HG02852 (cell line): ENCODE results near the gene COX10.
"Not testable (repeated sequence)": the region's sequence is repeated elsewhere in the genome, so short reads cannot be mapped to it uniquely, and the experiment has no call there.

Experiments
- ATAC-seq: cut with Tn5 transposase; IDR thresholded peaks from one replicate; pipeline ENCODE4 v1.9.1; 2021; ENCODE audit warnings: mild to moderate bottlenecking, moderate library complexity; ENCODE audit not compliant: unreplicated experiment

Gene COX10

GRCh38 chr17:14201988-14202380 is 132.7 kb downstream of the COX10 start:
- no peak for ATAC-seq

GRCh38 chr17:14202388-14203166 is 133.3 kb downstream of the COX10 start:
- no peak for ATAC-seq

- ATAC-seq = no peak
Observed at GRCh38 chr17:14203388-14203787, 134.1 kb downstream of the COX10 start.

GRCh38 chr17:14204084-14204483 is 134.8 kb downstream of the COX10 start:
- no peak for ATAC-seq

- ATAC-seq = no peak
Observed at GRCh38 chr17:14204546-14204945, 135.2 kb downstream of the COX10 start.

- ATAC-seq = no peak
Observed at GRCh38 chr17:14205380-14205779, 136.1 kb downstream of the COX10 start.

GRCh38 chr17:14205992-14206461 is 136.7 kb downstream of the COX10 start:
- ATAC-seq = no peak

GRCh38 chr17:14206891-14207290 is 137.6 kb downstream of the COX10 start:
- no peak for ATAC-seq

- no peak for ATAC-seq
Observed at GRCh38 chr17:14207791-14208190, 138.5 kb downstream of the COX10 start.

- no peak for ATAC-seq
Observed at GRCh38 chr17:14209215-14209614, 139.9 kb downstream of the COX10 start.

GRCh38 chr17:14211246-14211645 is 141.9 kb downstream of the COX10 start:
- ATAC-seq = no peak

GRCh38 chr17:14211801-14212200 is 142.5 kb downstream of the COX10 start:
- ATAC-seq = no peak

GRCh38 chr17:14212401-14212800 is 143.1 kb downstream of the COX10 start:
- no peak for ATAC-seq

GRCh38 chr17:14214271-14214670 is 145.0 kb downstream of the COX10 start:
- ATAC-seq = no peak

GRCh38 chr17:14222611-14223010 is 153.3 kb downstream of the COX10 start:
- no peak for ATAC-seq

GRCh38 chr17:14225254-14225980 is 156.1 kb downstream of the COX10 start:
- no peak for ATAC-seq

GRCh38 chr17:14227052-14227451 is 157.7 kb downstream of the COX10 start:
- ATAC-seq = no peak

- ATAC-seq = no peak
Observed at GRCh38 chr17:14228903-14229302, 159.6 kb downstream of the COX10 start.

- ATAC-seq = not testable (repeated sequence)
Observed at GRCh38 chr17:14231187-14231586, 161.9 kb downstream of the COX10 start.

GRCh38 chr17:14235047-14235446 is 165.7 kb downstream of the COX10 start:
- ATAC-seq = not testable (repeated sequence)

- not testable (repeated sequence) for ATAC-seq
Observed at GRCh38 chr17:14236032-14236431, 166.7 kb downstream of the COX10 start.

GRCh38 chr17:14236762-14237161 is 167.5 kb downstream of the COX10 start, which contains the start of gene CDRT15:
Gene CDRT15 (minus strand): TSS chr17:14236862. CDS start chr17:14236833, 29 bp downstream.
- ATAC-seq = not testable (repeated sequence)
